Measurements from ENCODE around the gene IL1RN. TPM values are rescaled to one million over a fixed set of nuclear protein-coding genes. Genes with fewer than 3 reads are reported as not detected.

The IL1RN gene
- total RNA-seq = 0.22 TPM
- 1 to 10 TPM in 2 of 8 donors, under 1 TPM in 6; 0.28 to 4.0 (median 0.61) TPM for polyA plus RNA-seq (ENCODE audit: insufficient read depth in 1 of 8, insufficient read length in 8 of 8, low replicate concordance in 1 of 8)
- long read RNA-seq, donor 1 = 0 reads
- long read RNA-seq, donor 2 = 0 reads
- long read RNA-seq, donor 3 = 0 reads
- long read RNA-seq, donor 4, partial matches to known transcripts = 0 of 2 reads
- long read RNA-seq, donor 4, other reads (novel, unspliced or antisense) = 0 of 2 reads
- long read RNA-seq, donor 5 = 0 reads
- long read RNA-seq, donor 6 = 0 reads
- long read RNA-seq, donor 7 = 0 reads
- long read RNA-seq, donor 8, partial matches to known transcripts = 0 of 1 reads
- long read RNA-seq, donor 8, other reads (novel, unspliced or antisense) = 0 of 1 reads
- long read RNA-seq, donor 9 = 0 reads
- long read RNA-seq, donor 10 = 0 reads
- long read RNA-seq, donor 11 = 0 reads

GRCh38 chr2:113126845-113127645, at the start of gene IL1RN:
Gene IL1RN, plus strand, starts transcription at chr2:113127598. Its CDS starts 27 bp downstream, at chr2:113127625.
- H3K4me1 ChIP-seq (ENCODE audit: control insufficient read depth, insufficient read depth, low read length) = no peaks in the 10 kb centered on the region
- WGBS (ENCODE audit: insufficient coverage) = 70% methylated on average over 6 of the region's 16 CpGs
- no peaks in the 10 kb centered on the region for H3K36me3 ChIP-seq (ENCODE audit: control insufficient read depth, insufficient read depth, low read length)
- H3K9me3 ChIP-seq (replicated peaks; ENCODE audit: control insufficient read depth, low read depth, low read length) = no peaks in the 10 kb centered on the region
- H3K27me3 ChIP-seq (ENCODE audit: control insufficient read depth, insufficient read depth, low read length) = peaks cover 2% of the 10 kb centered on the region
- peak; percentile 52 for DNase-seq
- no peak within 1 kb of the TSS for H3K4me3 ChIP-seq (ENCODE audit: low read length)
- H3K27ac ChIP-seq (ENCODE audit: low read length) = no peak within 1 kb of the TSS

GRCh38 chr2:113077921-113078320, 49.5 kb upstream of the IL1RN start:
- DNase-seq = no peak
- Histone ChIP-seq H3K4me1 (ENCODE audit: control insufficient read depth, insufficient read depth, low read length) (peaks cover 21% of the 10 kb centered on the region), H3K27ac (ENCODE audit: low read length) (no peak overlapping the region), H3K4me3 (ENCODE audit: low read length) (no peak overlapping the region), H3K27me3 (ENCODE audit: control insufficient read depth, insufficient read depth, low read length) (no peaks in the 10 kb centered on the region), H3K9me3 (replicated peaks; ENCODE audit: control insufficient read depth, low read depth, low read length) (no peaks in the 10 kb centered on the region), H3K36me3 (ENCODE audit: control insufficient read depth, insufficient read depth, low read length) (no peaks in the 10 kb centered on the region)
- 44% methylated on average over 1 of the region's 1 CpG for WGBS (ENCODE audit: insufficient coverage)

- WGBS (ENCODE audit: insufficient coverage) = 52% methylated on average over 3 of the region's 6 CpGs
- H3K4me3 ChIP-seq (ENCODE audit: low read length) = no peak overlapping the region
- no peaks in the 10 kb centered on the region for H3K9me3 ChIP-seq (replicated peaks; ENCODE audit: control insufficient read depth, low read depth, low read length)
- no peak overlapping the region for H3K27ac ChIP-seq (ENCODE audit: low read length)
- H3K36me3 ChIP-seq (ENCODE audit: control insufficient read depth, insufficient read depth, low read length) = no peaks in the 10 kb centered on the region
- peaks cover 21% of the 10 kb centered on the region for H3K4me1 ChIP-seq (ENCODE audit: control insufficient read depth, insufficient read depth, low read length)
- DNase-seq = peak; percentile 44
- no peaks in the 10 kb centered on the region for H3K27me3 ChIP-seq (ENCODE audit: control insufficient read depth, insufficient read depth, low read length)
Observed at GRCh38 chr2:113078350-113078839, 49.0 kb upstream of the IL1RN start.

- Histone ChIP-seq H3K27me3 (ENCODE audit: control insufficient read depth, insufficient read depth, low read length) (no peaks in the 10 kb centered on the region), H3K4me3 (ENCODE audit: low read length) (no peak overlapping the region), H3K36me3 (ENCODE audit: control insufficient read depth, insufficient read depth, low read length) (no peaks in the 10 kb centered on the region), H3K9me3 (replicated peaks; ENCODE audit: control insufficient read depth, low read depth, low read length) (no peaks in the 10 kb centered on the region), H3K27ac (ENCODE audit: low read length) (no peak overlapping the region), H3K4me1 (ENCODE audit: control insufficient read depth, insufficient read depth, low read length) (peaks cover 17% of the 10 kb centered on the region)
- DNase-seq = peak; percentile 16
- WGBS (ENCODE audit: insufficient coverage) = 100% methylated on average over 1 of the region's 4 CpGs
Observed at GRCh38 chr2:113079131-113079530, 48.3 kb upstream of the IL1RN start.

- no peaks in the 10 kb centered on the region for H3K36me3 ChIP-seq (ENCODE audit: control insufficient read depth, insufficient read depth, low read length)
- peak; percentile 27 for DNase-seq
- H3K4me1 ChIP-seq (ENCODE audit: control insufficient read depth, insufficient read depth, low read length) = peaks cover 11% of the 10 kb centered on the region
- no peaks in the 10 kb centered on the region for H3K9me3 ChIP-seq (replicated peaks; ENCODE audit: control insufficient read depth, low read depth, low read length)
- no peaks in the 10 kb centered on the region for H3K27me3 ChIP-seq (ENCODE audit: control insufficient read depth, insufficient read depth, low read length)
- WGBS (ENCODE audit: insufficient coverage) = 6% methylated on average over 6 of the region's 9 CpGs
- H3K4me3 ChIP-seq (ENCODE audit: low read length) = no peak overlapping the region
- H3K27ac ChIP-seq (ENCODE audit: low read length) = no peak overlapping the region
Observed at GRCh38 chr2:113080134-113080533, 47.3 kb upstream of the IL1RN start.

GRCh38 chr2:113081488-113082210, 45.7 kb upstream of the IL1RN start:
- H3K27me3 ChIP-seq (ENCODE audit: control insufficient read depth, insufficient read depth, low read length) = no peaks in the 10 kb centered on the region
- H3K27ac ChIP-seq (ENCODE audit: low read length) = no peak overlapping the region
- no peak for DNase-seq
- no peaks in the 10 kb centered on the region for H3K9me3 ChIP-seq (replicated peaks; ENCODE audit: control insufficient read depth, low read depth, low read length)
- H3K4me1 ChIP-seq (ENCODE audit: control insufficient read depth, insufficient read depth, low read length) = peaks cover 11% of the 10 kb centered on the region
- no peak overlapping the region for H3K4me3 ChIP-seq (ENCODE audit: low read length)
- 40% methylated on average over 1 of the region's 2 CpGs for WGBS (ENCODE audit: insufficient coverage)
- H3K36me3 ChIP-seq (ENCODE audit: control insufficient read depth, insufficient read depth, low read length) = no peaks in the 10 kb centered on the region

GRCh38 chr2:113083296-113083695, 44.1 kb upstream of the IL1RN start:
- Histone ChIP-seq H3K27ac (ENCODE audit: low read length) (no peak overlapping the region), H3K36me3 (ENCODE audit: control insufficient read depth, insufficient read depth, low read length) (no peaks in the 10 kb centered on the region), H3K27me3 (ENCODE audit: control insufficient read depth, insufficient read depth, low read length) (no peaks in the 10 kb centered on the region), H3K9me3 (replicated peaks; ENCODE audit: control insufficient read depth, low read depth, low read length) (peaks cover 2% of the 10 kb centered on the region), H3K4me1 (ENCODE audit: control insufficient read depth, insufficient read depth, low read length) (peaks cover 4% of the 10 kb centered on the region), H3K4me3 (ENCODE audit: low read length) (no peak overlapping the region)
- DNase-seq = peak; percentile 48
- 70% methylated on average over 4 of the region's 8 CpGs for WGBS (ENCODE audit: insufficient coverage)

- WGBS (ENCODE audit: insufficient coverage) = 59% methylated on average over 2 of the region's 5 CpGs
Observed at GRCh38 chr2:113084249-113085000, 43.0 kb upstream of the IL1RN start.

GRCh38 chr2:113085542-113085941, 41.9 kb upstream of the IL1RN start:
- no peak for DNase-seq
- H3K9me3 ChIP-seq (replicated peaks; ENCODE audit: control insufficient read depth, low read depth, low read length) = peaks cover 2% of the 10 kb centered on the region
- H3K36me3 ChIP-seq (ENCODE audit: control insufficient read depth, insufficient read depth, low read length) = no peaks in the 10 kb centered on the region
- no peak overlapping the region for H3K4me3 ChIP-seq (ENCODE audit: low read length)
- H3K27me3 ChIP-seq (ENCODE audit: control insufficient read depth, insufficient read depth, low read length) = no peaks in the 10 kb centered on the region
- no peak overlapping the region for H3K27ac ChIP-seq (ENCODE audit: low read length)
- no CpG with 5 or more reads among the region's 2 CpGs for WGBS (ENCODE audit: insufficient coverage)
- H3K4me1 ChIP-seq (ENCODE audit: control insufficient read depth, insufficient read depth, low read length) = no peaks in the 10 kb centered on the region

More at GRCh38 chr2:113084249-113085000, 43.0 kb upstream of the IL1RN start:
- H3K36me3 ChIP-seq (ENCODE audit: control insufficient read depth, insufficient read depth, low read length) = no peaks in the 10 kb centered on the region
- peaks cover 2% of the 10 kb centered on the region for H3K9me3 ChIP-seq (replicated peaks; ENCODE audit: control insufficient read depth, low read depth, low read length)
- H3K27ac ChIP-seq (ENCODE audit: low read length) = no peak overlapping the region
- DNase-seq = no peak
- no peak overlapping the region for H3K4me3 ChIP-seq (ENCODE audit: low read length)
- no peaks in the 10 kb centered on the region for H3K4me1 ChIP-seq (ENCODE audit: control insufficient read depth, insufficient read depth, low read length)
- H3K27me3 ChIP-seq (ENCODE audit: control insufficient read depth, insufficient read depth, low read length) = no peaks in the 10 kb centered on the region
